Neural cell (in vitro differentiated cells): ENCODE results near the gene HOXB7.

ENCODE experiments used
- EP300 ChIP-seq: fragments of 450-650 bp; conservative IDR thresholded peaks from 2 replicates; pipeline ENCODE4 v1.6.1; 2014; ENCODE audit warnings: antibody characterized with exemption, mild to moderate bottlenecking, moderate library complexity; ENCODE audit not compliant: poor library complexity, severe bottlenecking
- EZH2 ChIP-seq: fragments of 200-600, 300-800 bp; shearing (Covaris generic), sonication (generic); IDR thresholded peaks from 2 replicates; pipeline ENCODE4 v1.6.1; 2014; ENCODE audit warnings: antibody characterized with exemption, low read length, borderline replicate concordance, mild to moderate bottlenecking; ENCODE audit not compliant: insufficient read depth, poor library complexity, severe bottlenecking
- MXI1 ChIP-seq: fragments of 450-650 bp; conservative IDR thresholded peaks from 2 replicates; pipeline ENCODE4 v1.6.1; 2014; ENCODE audit warnings: antibody characterized with exemption, mild to moderate bottlenecking; ENCODE audit not compliant: poor library complexity, severe bottlenecking
- POLR2AphosphoS5 ChIP-seq: IDR thresholded peaks from 2 replicates; pipeline ENCODE4 v1.6.1; 2012
- RAD21 ChIP-seq: fragments of 450-650 bp; conservative IDR thresholded peaks from 2 replicates; pipeline ENCODE4 v1.6.1; 2014; ENCODE audit warnings: antibody characterized with exemption, mild to moderate bottlenecking, moderate library complexity
- TF ChIP-seq, protein P1 (sequence below): fragments of 450-650 bp; IDR thresholded peaks from 2 replicates; pipeline ENCODE4 v1.5.1; 2014; ENCODE audit warnings: antibody characterized with exemption, mild to moderate bottlenecking, moderate library complexity; ENCODE audit not compliant: poor library complexity, severe bottlenecking
- TF ChIP-seq, protein P2 (sequence below): IDR thresholded peaks from 2 replicates; pipeline ENCODE4 v1.6.1; 2012; ENCODE audit warnings: borderline replicate concordance

DNA sequence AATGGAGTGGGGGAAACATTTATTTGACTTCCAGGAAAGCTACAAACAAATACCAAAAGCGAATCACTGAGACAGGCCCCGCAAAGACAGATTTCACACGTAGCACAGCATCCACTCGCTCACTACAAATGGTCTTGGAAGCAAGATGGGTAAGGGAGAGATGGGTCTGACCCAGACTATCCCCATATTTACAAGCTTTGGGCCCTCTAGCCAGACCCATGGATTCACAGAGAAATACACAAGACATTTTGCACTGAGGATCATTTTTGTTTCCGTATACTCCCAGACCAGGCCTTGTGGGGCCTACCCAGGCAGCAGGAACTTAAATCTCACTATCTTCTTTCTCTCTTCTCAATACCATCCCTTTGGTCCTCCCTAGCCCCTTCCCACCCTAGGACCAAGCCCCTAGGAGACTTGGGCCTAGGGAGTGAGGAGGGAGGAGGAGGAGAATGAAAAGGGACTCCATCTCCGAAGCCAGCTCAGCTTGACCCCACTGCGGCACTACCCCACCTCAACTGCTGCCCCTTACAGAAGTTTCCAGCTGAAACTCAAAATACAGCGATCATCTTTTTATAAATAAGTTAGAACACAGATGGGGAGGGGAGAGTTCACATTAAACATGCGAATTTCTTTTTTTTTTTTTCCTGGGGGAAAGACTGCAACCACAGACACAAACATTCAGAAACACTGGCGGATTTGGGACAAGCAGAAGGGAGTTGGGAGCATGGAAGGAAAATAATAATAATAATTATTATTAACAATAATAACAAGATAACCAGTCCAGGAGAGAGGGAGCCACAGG is 19.4 kb downstream of the HOXB7 start:
- TF ChIP-seq, protein P1, sequence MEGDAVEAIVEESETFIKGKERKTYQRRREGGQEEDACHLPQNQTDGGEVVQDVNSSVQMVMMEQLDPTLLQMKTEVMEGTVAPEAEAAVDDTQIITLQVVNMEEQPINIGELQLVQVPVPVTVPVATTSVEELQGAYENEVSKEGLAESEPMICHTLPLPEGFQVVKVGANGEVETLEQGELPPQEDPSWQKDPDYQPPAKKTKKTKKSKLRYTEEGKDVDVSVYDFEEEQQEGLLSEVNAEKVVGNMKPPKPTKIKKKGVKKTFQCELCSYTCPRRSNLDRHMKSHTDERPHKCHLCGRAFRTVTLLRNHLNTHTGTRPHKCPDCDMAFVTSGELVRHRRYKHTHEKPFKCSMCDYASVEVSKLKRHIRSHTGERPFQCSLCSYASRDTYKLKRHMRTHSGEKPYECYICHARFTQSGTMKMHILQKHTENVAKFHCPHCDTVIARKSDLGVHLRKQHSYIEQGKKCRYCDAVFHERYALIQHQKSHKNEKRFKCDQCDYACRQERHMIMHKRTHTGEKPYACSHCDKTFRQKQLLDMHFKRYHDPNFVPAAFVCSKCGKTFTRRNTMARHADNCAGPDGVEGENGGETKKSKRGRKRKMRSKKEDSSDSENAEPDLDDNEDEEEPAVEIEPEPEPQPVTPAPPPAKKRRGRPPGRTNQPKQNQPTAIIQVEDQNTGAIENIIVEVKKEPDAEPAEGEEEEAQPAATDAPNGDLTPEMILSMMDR: no peak
- TF ChIP-seq, protein P2, sequence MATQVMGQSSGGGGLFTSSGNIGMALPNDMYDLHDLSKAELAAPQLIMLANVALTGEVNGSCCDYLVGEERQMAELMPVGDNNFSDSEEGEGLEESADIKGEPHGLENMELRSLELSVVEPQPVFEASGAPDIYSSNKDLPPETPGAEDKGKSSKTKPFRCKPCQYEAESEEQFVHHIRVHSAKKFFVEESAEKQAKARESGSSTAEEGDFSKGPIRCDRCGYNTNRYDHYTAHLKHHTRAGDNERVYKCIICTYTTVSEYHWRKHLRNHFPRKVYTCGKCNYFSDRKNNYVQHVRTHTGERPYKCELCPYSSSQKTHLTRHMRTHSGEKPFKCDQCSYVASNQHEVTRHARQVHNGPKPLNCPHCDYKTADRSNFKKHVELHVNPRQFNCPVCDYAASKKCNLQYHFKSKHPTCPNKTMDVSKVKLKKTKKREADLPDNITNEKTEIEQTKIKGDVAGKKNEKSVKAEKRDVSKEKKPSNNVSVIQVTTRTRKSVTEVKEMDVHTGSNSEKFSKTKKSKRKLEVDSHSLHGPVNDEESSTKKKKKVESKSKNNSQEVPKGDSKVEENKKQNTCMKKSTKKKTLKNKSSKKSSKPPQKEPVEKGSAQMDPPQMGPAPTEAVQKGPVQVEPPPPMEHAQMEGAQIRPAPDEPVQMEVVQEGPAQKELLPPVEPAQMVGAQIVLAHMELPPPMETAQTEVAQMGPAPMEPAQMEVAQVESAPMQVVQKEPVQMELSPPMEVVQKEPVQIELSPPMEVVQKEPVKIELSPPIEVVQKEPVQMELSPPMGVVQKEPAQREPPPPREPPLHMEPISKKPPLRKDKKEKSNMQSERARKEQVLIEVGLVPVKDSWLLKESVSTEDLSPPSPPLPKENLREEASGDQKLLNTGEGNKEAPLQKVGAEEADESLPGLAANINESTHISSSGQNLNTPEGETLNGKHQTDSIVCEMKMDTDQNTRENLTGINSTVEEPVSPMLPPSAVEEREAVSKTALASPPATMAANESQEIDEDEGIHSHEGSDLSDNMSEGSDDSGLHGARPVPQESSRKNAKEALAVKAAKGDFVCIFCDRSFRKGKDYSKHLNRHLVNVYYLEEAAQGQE: no peak
- TF ChIP-seq MXI1 (no peak), POLR2AphosphoS5 (no peak), EP300 (no peak), RAD21 (no peak), EZH2 (no peak)
